ENCODE results near the gene STAT5A.

- TF ChIP-seq CTCF (IDR thresholded peaks at IDR 0.05) (no peak), POLR2A (IDR thresholded peaks at IDR 0.05) (no peak)
Observed at GRCh38 chr17:42309142-42309541, 20.8 kb downstream of the STAT5A start.
